HFF-Myc (cell line): Measurements from ENCODE around the gene USP31.

ENCODE experiments used
- DNase-seq: peaks from one replicate; pipeline ENCODE4 v3.0.0-alpha.2; 2011; ENCODE audit warnings: low read depth; ENCODE audit errors: extremely low read depth
- H3K4me3 ChIP-seq: replicated peaks from 2 replicates; pipeline ENCODE4 v1.5.1; 2011; ENCODE audit warnings: low read depth, mild to moderate bottlenecking, control low read depth, low read length
- CTCF ChIP-seq: IDR thresholded peaks from 2 replicates; pipeline ENCODE4 v1.5.1; 2012; ENCODE audit warnings: mild to moderate bottlenecking, low read depth, low read length, control low read depth; ENCODE audit errors: missing control alignments

Gene USP31

GRCh38 chr16:23187341-23187740, 38.1 kb upstream of the USP31 start:
- TF ChIP-seq CTCF: no peak
- no peak for DNase-seq
- H3K4me3 ChIP-seq: no peak overlapping the region

- H3K4me3 ChIP-seq: no peak overlapping the region
- no peak for DNase-seq
- no peak for TF ChIP-seq CTCF
These were observed 36.9 kb upstream of the USP31 start for GRCh38 chr16:23186171-23186570.

- DNase-seq: no peak
- no peak overlapping the region for H3K4me3 ChIP-seq
- TF ChIP-seq CTCF: no peak
These were observed 36.4 kb upstream of the USP31 start for GRCh38 chr16:23185656-23186055.

GRCh38 chr16:23183543-23183862, 34.3 kb upstream of the USP31 start:
- TF ChIP-seq CTCF: no peak
- H3K4me3 ChIP-seq: no peak overlapping the region
- DNase-seq: no peak

- TF ChIP-seq CTCF: no peak
- no peak within 1 kb of the TSS for H3K4me3 ChIP-seq
- DNase-seq: no peak
These were observed 33.7 kb upstream of the USP31 start, which contains the start of gene SCNN1G for GRCh38 chr16:23182679-23183542. Gene SCNN1G (plus strand): TSS chr16:23182745. CDS start chr16:23186272, 3,527 bp downstream.

- H3K4me3 ChIP-seq: no peak overlapping the region
- no peak for DNase-seq
- TF ChIP-seq CTCF: peak; percentile 83
These were observed 33.0 kb upstream of the USP31 start for GRCh38 chr16:23182206-23182678.

GRCh38 chr16:23181506-23181905, 32.3 kb upstream of the USP31 start:
- no peak for DNase-seq
- H3K4me3 ChIP-seq: no peak overlapping the region
- no peak for TF ChIP-seq CTCF
